Fibroblast of peridontal ligament (primary cell): ENCODE data around the gene TMEM100.

Source experiments
- DNase-seq: peaks from one replicate; pipeline ENCODE4 v3.0.0-alpha.2; 2010; ENCODE audit errors: extremely low read depth

Gene TMEM100, protein sequence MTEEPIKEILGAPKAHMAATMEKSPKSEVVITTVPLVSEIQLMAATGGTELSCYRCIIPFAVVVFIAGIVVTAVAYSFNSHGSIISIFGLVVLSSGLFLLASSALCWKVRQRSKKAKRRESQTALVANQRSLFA

DNA sequence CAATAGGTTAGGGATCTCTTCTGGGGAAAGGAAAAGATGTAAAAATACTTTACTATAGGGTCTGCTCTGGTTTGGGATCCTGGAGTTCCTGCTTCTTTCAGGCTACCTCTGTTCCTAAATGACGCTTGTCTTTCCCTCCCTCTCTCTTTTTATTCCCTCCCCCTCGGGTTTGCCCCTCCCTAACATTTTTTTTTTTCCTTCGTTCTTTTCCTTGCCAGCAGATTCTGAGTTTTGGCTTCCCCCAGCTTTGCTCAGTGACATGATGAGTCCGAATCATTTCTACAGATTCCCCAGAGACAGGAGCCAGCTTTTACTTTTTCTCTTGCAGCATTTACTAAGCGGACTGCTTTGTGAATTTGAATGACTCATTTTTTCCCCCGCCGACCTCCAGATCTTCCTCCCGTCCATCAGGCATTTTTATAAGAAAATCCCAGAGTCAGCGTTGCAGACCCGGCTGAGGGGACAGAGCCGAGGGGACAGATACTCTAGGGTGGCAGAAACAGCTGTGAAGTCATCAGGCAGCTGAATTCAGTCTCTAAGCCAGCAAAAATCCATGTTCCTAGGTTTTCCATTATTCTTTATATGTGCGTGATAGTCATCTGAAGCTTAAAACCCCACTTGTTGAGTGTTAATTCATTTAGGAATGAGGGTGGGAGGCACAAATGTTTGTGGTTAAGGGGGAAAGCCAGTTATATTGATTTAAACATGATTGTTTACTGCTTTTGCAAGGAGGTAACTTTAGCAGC is at the start of gene TMEM100:
TSS of gene TMEM100 (minus strand) at position 123 of the 746 bp plus-strand sequence. CDS start 1,794 bp downstream, outside the sequence.
- DNase-seq = peak; percentile 89

DNA sequence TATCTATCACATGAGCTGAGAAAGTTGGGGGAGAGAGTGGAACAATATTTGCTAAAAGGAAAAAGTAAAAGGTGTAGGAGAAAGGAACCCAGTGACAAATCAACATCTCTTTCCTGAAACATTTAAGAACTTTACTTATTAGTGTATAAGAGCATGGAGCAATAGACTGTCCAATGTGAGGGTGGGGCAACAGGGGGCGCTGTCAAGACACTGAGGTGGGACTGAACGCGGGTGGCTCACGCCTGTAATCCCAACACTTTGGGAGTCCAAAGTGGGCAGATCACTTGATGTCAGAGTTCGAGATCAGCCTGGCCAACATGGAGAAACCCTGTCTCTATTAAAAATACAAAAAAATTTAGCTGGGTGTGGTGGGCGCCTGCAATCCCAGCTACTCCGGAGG is 49.4 kb upstream of the TMEM100 start:
- DNase-seq = no peak

DNA sequence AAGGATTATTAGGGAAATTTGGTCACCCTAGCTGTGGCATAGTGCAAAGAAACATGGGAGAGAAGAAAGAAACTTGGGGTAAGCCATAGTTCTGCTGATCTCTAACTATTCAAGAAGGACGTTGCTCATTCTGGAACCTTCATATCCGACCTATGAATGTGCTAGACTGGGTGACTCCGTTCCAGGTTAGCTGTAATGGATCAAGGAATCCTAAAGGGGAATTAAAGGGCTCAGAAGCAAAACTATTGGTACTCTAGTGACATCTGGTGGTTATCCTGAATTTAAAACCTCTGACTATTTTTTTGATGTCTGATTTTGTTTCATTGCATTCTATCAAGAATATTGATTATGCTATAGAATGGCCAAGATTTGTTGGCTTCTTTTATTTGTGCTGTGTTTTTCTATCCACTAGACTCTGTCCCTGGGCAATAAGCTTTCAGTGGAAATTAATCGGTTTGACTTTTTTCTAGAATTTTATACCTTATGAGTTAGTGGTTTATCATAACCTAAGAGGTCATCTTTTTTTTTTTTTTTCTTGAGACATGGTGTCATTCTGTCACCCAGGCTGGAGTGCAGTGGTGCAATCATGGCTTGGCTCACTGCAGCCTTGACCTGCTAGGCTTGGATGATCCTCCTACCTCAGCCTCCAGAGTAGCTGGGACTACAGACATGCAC is 47.7 kb upstream of the TMEM100 start:
- DNase-seq = peak; percentile 83

DNA sequence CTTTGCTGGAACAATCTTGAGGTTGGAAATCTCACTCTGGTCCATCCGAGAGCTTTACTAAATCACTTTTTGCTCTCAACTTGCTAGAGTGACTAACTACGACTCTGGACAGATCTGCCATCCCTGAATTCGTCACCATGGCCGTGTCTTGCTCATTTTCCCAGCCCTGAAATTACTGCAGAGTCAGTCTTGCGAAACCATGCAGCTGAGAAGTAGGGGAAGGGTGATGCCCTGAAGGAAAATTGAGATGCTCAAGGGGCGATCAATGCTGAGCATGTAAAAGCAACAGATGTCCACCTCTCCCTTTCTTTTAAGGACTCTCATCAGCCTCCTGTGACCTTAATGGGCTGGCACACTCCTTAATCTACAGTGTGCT is 46.9 kb upstream of the TMEM100 start:
- peak; percentile 85 for DNase-seq

DNA sequence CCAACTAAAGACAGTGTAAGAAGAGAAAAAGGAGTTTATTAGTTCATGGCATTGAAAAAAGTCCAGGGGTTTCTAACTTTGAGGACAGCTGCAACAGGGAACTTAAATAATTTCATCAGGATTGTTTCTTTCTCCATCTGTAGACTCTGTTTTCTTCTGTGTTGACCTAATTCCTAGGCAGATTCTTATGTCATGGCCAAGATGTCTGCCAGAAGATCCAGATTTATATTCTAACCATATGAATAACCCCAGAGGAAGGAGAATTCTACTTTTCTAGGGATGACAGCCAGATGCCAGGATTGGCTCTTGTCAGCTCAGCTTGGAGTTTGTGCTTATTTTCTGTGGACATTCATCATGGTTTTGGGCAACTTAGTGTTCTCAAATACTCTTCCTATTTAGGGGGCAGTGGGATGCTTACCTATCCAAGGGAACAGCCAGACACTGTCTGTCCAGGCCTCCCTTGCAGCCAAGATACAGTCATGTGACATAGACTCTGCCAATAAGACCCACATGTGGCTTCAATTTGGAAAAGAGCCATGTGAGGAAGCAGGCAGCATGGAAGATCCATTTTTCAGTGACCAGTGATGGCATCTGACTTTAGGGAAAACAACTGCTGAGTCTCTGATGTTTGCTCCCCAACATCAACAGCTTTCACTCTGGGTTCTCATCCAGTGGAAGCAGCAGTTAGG is 46.4 kb upstream of the TMEM100 start:
- DNase-seq = peak; percentile 66

DNA sequence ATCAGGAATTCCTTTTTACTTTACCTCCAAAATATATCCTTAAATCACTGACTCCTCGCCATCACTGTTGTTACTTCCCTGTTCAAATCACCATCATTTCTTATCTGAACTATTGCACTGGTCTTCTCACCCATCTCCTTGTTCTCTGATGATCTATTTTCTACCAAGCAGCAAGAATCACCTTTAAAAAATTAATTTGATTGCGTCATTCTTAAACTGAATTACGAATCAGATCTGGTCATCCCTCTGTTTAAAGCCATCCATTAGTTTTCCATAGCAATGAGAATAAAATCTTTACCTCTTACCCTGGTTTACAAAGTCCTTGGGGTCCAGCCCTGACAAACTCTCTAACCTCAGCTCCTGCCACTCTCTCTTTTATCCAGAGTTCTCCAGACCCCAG is 42.8 kb upstream of the TMEM100 start:
- DNase-seq = no peak

DNA sequence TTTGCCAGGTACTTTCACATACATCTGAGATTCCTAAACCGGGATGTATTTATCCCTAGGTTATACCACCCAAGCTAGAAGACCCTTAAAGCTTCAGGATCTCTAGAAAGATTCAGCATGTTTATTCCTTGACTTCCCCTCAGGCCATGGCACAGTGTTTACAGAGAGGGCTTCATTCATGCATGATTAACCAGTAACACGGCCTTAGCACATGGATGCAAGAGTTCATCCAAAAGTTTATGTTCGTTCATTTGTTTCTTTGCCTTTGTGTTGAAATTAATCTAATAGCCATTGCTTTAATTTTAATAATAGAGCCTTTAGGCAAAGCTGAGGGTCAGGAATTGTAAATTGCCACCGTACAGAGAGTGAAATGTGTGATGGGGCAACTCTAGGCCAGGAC is 41.9 kb upstream of the TMEM100 start:
- no peak for DNase-seq

DNA sequence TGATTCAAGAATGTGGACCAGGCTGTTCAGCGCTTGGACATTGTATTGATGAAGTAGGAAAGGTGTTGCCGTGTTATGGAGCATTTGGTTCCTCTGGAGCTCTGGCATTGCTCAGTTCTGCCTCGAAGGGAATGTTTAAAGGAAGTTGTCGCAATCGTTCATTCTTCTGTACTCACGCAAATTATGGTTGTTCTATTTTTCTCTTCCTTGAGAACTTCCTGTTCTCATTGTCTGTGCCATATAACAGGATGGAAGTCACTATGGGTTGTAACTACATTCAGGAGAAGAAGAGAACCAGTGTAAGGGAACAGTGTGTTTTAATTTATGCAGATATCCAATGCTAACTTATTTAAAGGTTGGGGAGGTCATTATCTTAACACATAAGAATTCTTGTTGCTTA is 41.2 kb upstream of the TMEM100 start:
- peak; percentile 13 for DNase-seq

DNA sequence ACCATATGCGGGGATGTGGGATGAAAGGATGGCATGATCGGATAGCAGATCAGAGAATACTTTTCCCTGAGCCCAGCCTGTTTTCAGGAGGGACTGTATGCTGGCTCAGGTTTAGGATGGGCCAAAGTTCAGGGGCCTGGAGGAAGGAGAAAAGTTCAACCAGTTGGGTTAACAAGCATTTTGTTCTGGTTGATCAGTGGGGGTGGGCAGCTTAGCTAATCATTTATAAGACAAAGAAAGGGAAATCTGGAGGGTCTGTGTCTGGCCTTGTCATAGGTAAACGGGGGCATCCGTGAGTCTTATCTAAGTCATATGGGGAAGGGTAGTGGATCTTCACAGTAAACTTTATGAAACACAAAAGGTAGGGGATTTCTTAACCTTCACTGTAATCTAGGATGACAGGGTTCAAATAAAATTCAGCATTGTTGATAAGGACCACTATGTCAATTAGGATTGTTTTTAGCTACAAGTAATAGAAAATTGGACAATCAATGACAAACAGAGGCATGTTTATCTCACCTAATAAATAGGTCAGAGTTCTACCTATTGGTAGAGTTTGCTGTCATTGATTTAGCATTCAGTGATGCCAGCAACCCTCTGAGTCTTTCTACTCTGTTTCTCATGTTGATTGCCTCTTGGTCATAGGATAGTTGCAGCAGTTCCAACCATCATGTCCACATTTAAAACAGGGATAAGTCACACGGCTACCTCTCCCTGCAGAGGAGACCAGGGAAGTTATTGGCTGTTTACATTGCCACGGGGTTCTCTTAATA is 39.6 kb upstream of the TMEM100 start:
- DNase-seq = no peak

DNA sequence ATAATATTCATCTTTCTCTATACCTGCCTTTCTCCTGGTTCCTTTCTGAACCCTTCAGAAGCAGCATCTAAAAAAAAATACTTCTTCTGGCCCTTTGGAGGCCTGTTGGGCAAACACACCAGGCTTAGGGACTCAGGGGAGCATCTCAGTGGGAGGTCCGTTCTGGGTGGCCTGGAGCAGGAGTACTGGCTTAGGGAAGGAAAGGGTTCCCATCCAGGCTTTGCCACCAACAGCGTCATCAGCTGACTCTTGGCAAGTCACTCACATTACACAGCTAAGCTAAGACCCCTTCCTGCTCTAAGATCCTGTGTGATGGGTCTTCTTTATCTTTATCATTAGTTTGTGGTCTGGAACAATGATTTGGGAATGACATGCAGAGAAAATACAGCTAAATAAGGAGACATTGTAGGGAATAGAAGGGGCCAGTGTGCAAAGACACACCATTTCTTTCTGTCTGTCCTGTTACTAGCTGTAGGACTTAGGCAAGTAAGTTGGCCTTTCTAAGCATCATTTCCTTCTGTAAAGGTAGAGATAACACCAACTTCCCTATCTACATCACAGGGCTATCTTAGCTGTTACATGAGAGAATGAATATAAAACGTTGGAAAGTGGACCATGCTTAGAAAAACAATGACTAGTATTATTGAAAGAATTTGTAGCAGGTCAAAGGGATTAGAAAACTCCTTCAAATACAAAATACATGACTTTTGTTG is 38.1 kb upstream of the TMEM100 start:
- DNase-seq = no peak

DNA sequence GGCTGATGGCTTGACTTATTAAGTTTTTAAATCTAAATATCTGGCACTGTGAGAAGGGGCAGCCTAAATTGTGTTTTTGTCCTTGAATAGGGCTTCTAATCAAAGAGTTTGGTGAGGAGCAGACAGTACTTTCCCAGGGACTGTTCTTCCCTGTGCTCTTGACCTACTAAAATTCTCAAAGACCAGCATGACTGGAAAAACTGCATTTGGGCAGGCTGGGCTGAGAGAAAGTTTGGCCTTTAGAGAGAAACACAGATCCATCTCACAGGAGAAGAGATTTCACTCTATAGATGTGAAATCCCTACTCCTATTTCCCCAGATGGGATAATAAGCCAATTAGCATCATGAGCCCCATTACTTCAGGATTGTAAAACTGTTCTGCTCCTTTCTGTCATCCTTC is 35.5 kb upstream of the TMEM100 start:
- no peak for DNase-seq

DNA sequence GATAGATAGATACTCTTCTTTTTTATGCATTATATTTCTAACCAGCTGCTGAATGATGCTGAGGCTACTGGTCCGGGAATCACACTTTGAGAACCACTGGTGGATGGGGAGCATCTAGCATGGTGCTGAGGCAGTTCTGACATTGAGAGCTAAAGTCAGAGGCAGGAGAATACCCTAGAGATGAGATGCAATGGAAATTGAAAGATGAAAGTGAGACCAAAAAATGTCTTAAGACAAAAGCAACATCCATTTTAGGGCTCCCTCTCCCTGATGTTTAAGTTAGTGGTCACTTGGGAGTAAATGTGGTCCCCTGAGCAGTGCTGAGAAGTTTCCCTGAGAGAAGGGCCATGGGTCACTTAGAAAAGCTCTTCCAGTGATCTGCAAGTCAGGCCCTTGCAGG is 35.0 kb upstream of the TMEM100 start:
- no peak for DNase-seq

DNA sequence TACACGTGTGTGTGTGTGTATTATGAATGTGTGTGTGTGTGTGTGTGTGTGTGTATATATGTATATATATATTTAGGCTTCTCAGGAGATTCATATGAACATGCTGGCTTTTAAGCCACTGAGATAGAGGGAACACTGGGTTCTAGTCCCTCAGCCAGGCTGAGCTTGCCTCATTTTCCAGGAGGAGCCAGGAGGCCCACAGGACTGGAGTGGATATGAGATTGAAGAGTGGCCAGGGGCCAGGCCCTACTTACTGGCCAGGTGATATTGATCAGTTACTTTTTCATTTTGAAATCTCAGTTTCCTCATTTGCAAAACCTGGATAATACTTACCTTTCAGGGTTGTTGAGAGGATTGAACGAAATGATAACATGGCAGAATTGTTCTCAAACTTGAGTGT is 34.0 kb upstream of the TMEM100 start:
- DNase-seq = no peak

DNA sequence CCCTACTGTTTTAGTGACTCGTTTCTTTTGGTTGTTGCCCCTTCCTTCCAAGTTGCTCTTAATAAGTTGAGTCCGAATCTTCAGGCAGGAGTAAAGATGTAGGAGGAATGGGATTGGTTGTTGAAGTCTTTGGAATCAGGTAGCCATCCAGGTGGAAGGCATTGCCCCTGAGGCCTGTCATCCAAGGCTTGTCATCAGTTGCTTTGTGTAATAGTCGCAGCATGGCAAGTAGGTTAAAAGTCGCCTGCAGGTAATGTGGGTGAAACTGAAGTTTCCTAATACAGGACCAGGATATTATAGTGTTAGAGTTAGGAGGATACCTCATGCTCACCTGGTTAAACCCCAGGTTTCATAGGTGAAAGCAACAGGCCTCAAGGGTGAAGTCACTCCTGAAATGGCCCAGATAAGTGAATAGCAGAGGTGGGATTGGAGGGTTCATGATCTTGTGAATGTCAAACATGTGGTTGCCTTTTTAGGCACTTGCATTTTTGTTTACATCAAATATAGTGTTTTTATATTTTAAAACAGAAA is 29.1 kb upstream of the TMEM100 start:
- no peak for DNase-seq

DNA sequence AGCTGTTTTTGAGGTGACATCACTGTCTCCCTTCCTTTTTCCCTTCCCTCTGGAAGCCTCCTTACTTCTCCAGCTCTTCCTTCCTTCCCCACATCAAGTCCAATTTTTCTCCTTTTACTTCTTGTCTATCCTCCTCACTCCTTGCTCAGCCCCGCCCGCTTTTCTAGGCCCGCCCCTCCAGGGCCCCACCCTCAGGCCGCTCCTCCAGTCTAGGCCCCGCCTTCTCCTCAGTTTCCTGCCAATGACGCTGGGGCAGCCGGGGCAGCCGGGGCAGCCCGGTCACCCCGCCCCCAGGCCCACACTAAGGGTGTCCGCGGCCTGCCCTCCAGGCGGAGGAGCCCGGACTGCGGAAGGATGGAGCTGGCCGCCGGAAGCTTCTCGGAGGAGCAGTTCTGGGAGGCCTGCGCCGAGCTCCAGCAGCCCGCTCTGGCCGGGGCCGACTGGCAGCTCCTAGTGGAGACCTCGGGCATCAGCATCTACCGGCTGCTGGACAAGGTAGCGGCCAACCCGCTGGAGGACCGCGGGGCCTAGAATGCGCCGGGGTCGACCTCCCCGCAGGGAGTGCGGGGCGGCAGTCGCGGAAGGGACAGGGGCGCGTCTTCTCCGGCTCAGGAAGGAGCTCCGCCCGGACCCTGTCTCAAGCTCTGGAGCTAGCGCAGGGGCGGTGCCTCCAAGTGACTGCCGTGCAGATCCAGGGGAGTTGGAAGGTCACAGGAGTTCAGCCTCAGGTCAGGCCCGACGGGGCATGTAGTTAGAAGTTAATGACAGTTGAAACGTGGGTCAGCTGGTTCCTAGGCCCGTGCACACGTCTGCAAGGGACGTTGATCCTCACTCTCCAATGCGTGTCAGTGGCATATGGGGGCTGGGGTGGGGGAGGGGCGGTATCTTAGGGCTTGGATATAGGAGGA is 28.3 kb upstream of the TMEM100 start, which contains the start of gene PCTP:
TSS of gene PCTP (plus strand) at position 302 of the 908 bp plus-strand sequence. CDS start at position 355, 53 bp downstream.
- peak; percentile 84 for DNase-seq

DNA sequence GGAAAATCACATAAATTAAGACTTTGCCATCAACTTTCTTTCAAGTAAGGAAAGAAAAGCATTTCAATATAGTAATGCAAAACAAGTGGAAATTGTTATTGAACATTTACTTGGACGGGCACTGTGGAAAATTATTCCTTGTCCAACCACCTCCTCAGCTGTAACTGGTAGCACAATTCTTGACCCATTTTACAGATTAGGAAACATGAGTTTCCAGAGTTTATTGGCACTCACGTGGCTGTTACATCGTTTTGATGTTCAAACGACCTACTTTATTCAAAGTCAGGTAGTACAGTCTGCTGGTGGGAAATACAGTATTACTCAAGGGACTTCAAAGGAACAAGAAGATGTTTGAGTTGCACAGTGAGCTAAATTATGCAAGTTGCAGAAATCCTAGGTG is 27.3 kb upstream of the TMEM100 start:
- no peak for DNase-seq

DNA sequence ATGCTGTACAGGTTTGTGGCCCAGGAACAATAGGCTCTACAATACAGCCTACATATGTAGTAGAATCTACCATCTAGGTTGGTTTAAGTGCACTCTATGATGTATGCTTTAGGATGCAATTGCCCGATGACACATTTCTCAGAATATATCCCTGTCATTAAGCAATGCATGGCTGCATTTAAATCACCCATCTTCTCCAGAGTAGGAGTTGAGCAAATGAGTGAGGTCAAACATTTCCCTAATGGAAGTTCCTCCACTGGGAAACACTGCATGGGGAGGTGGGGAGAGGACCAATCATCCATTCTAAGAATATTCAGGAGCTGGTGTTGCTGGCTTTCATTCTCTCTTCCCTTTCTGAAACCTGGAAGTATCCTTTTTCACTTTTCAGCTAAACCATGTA is 26.2 kb upstream of the TMEM100 start:
- DNase-seq = no peak

DNA sequence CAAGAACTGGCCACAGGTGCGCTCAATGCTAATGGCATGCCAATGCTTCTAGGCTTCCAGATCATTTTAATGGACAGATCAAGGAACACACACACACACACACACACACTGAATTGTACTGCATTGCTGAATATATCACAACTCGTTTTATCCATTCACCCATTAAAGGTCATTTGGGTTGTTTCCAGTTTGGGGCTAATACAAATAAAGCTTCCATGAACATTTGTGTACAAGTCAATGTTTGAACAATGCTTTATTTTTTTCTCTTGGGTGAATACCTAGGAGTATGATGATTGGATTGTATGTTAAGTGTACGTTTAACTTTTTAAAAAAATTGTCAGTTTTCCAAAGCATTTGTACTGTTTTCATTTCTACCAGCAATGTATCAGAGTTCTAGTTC is 24.5 kb upstream of the TMEM100 start:
- DNase-seq = no peak

DNA sequence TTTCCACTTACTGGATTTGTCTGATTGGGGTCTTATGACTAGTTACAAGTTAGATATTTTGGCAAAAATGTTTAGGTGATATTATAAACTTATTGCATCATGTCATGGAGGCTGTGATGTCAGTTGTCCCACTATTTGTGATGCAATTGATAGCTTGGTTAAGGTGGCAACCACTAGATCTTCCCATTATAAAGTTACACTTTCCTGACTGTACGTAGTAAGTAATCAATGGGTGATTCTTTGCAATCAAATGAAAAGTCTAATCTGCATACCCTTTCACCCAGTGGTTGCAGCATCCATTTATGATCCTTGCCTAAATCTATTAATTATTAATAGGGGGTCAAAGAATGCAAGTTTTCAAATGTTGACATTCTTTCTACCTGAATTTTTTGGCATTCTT is 23.8 kb upstream of the TMEM100 start:
- DNase-seq = no peak

DNA sequence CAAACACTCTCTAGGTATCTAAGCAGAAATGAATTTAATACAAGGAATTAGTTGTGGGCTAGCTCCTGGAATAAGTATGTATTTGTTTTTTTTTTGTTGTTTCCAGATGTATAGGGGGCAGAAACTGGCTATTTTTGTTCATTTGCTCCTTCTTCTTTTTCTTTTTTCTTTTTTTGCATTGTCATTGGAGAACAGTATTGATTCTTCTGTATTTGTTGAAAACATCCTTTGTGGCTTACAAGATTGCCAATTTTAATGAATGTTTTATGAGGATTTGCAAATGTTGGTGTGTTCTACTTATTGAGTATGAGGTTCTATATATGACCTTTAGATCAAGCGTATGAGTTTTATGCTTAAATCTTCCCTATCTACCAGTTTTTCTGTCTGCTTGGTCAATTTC is 22.6 kb upstream of the TMEM100 start:
- DNase-seq = no peak
